NAMALWA (cell line): ENCODE results near the gene IL17B.
"Not testable (repeated sequence)": the region's sequence is repeated elsewhere in the genome, so short reads cannot be mapped to it uniquely, and the experiment has no call there.

ENCODE experiments used
- DNase-seq: peaks from one replicate; pipeline ENCODE4 v3.0.0-alpha.2; 2015; ENCODE audit warnings: low spot score

IL17B gene

DNA sequence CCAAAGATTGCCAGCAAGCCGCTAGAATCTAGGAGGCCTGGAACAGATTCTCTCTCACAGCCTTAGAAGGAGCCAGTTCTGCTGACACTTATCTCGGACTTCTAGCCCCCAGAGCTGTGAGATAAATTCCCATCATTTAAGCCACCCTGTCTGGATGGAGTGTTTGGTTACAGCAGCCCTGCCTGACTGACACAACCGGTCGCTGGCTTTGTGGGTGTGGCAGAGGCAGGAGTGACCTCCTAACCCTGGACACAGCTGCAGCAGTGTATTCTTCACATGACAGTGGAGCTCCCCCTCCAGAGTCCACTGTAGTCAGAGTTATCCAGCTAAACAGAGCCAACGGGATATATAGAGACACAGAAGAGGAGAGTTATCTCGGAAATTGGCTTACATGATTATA lies 21.2 kb upstream of the IL17B start:
- DNase-seq, result no peak

DNA sequence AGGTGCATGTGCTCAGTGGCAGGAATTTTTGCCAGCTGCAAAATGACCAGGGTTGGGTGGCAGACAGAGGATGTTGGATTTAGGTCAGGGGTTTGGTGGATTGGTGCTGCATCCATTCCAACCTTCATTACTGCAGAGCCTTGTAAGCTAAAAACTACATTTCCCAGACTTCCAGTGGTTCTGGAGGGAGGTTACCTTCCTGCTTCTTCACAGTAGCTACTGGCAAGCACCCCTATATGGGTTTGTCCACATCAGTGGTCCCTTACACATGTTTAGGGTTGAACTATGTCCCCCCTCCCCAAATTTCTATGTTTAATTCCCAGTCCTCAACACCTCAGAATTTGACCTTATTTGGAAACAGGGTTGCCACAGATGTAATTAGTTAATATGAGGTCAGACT lies 20.7 kb upstream of the IL17B start:
- DNase-seq, result no peak

DNA sequence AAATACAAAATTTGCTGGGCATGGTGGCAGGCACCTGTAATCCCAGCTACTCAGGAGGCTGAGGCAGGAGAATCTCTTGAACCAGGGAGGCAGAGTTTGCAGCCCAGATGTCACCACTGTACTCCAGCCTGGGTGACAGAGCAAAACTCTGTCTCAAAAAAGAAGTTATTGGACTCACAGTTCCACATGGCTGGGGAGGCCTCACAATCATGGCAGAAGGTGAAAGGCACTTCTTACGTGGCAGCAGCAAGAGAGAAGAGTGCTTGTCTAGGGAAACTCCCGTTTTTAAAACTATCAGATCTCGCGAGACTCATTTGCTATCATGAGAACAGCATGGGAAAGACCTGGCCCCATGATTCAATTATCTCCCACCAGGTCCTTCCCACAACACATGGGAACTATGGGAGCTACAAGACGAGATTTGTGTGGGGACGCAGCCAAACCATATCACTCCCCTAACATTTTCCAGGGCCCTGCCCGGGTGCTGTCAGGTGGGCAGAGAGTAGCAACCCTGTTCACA lies 19.7 kb upstream of the IL17B start:
- DNase-seq, result not testable (repeated sequence)

DNA sequence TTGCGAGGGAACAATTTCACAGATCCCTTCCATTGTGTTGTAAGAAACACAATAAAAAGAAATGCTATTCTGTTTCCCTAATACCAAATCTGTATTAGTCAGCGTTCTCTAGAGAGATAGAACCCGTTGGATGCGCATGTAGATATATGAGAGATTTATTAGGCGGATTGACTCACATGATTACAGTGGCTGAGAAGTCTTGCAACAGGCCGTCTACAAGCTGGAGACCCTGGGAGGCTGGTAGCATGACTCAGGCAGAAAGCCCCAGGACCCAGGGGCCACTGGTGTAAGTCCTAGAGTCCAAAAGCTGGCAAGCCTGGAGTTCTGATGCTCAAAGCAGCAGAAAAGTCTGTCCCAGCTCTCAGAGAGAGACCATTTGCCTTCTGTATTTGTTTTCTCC lies 18.4 kb upstream of the IL17B start:
- DNase-seq, result no peak

DNA sequence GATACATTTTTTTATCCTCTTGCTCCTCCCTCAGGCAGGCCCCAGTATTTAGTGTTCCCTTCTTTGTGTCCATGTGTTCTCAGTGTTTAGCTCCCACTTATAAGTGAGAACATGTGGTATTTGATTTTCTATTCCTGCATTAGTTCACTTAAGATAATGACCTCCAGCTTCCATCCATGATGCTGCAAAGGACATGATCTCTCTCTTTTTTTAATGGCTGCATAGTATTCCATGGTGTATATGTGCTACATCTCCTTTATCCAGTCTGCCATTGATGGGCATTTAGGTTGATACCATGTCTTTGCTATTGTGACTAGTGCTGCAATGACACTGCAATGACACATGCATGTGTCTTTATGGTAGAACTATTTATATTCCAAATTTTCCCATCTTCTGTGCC lies 15.9 kb upstream of the IL17B start:
- not testable (repeated sequence) for DNase-seq

GRCh38 chr5:149392718-149393117 lies 13.6 kb upstream of the IL17B start:
- no peak for DNase-seq

DNA sequence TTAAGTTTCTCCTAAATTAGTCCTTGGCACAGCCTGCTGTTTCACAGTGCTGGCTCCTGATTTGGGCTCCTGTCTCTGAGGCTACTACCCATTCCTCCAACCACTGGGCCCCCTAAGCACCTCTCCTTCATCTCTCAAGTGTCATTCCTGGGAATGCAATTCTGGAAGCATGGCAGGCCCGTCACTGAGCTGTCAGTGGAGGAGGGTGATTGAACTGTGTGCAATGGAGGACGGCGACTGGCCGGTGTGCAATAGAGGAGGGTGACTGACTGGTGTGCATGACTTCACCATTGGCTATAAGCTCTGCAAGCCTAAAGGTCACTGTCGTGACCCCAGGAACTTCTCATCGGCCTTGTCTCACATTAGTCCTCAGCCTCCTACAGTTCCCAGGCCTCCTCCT lies 12.4 kb upstream of the IL17B start:
- DNase-seq, result no peak

GRCh38 chr5:149391076-149391475 lies 12.0 kb upstream of the IL17B start:
- DNase-seq, result not testable (repeated sequence)

DNA sequence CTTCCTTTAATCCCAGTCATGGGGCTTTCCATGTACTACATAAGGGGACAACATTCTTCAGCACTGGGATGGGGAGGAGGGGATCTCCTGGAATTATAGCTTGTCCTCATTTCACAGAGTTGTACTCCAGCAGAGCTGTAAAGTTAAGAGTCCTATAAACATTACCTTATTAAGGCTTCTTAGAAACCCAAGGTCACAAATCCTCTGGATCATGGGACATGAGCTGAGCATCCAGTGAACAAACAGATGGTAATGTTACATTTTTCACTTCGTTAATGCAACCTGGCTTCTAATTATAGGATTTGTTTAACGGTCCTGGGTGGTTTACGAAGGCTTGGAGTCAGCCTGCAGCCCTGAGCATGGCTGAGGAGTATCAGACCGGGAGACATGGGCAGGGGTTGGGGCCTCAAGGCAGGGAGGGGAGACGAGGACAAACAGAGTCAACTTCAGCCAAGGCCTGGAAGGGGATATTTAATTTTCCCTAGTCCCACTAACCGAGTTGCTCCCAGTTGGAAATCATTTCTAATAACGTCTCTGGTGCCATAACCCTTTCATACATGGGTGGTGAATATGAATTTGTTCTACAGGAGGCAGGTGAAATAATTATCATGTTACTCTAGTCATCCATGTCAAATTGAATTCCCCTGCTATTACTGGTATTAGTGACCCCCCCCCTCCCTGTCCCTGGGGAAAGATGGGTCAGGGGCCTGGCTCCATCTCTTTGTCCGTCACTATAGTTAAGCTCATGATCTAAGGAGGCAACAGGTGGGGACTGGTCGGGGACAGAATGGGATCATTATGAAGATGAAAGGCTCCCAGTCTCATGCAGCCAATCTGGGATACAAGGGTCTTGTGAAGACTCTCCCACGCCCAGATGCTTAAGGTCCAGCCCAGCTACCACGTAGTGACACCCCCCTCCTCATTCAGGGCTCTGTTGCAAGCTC lies 10.7 kb upstream of the IL17B start:
- DNase-seq, result no peak

GRCh38 chr5:149388498-149389190 lies 9.6 kb upstream of the IL17B start:
- no peak for DNase-seq

GRCh38 chr5:149387982-149388381 lies 8.9 kb upstream of the IL17B start:
- no peak for DNase-seq

GRCh38 chr5:149387081-149387631 lies 8.1 kb upstream of the IL17B start:
- DNase-seq, result no peak

DNA sequence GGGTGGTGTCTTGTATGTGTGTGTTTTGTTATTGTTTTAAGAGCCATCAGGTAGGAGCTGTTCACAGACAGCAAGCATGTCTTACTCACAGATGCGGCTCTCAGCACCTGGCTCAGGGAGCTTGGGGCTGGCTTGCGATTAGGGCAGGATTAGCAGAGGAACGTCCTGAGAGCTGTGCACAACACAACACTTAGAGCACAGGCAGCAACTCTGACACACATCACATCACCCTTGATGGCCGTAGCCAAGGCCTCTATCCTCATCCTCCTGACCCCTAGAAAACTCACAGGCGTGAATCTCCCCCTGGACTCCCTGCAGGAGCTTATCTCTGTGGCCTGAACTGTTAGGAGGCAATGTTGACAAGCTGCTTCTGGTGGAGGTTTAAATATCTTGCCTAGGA lies 7.1 kb upstream of the IL17B start:
- no peak for DNase-seq

GRCh38 chr5:149383399-149383798 lies 4.3 kb upstream of the IL17B start:
- DNase-seq, result no peak

- DNase-seq, result no peak
These were observed 3.6 kb upstream of the IL17B start for GRCh38 chr5:149382517-149383220.

- peak; percentile 71 for DNase-seq
These were observed 2.9 kb upstream of the IL17B start for GRCh38 chr5:149381986-149382338.

- DNase-seq, result no peak
These were observed 2.3 kb upstream of the IL17B start for GRCh38 chr5:149381261-149381985.

- DNase-seq, result no peak
These were observed 1.5 kb upstream of the IL17B start for GRCh38 chr5:149380466-149381121.

DNA sequence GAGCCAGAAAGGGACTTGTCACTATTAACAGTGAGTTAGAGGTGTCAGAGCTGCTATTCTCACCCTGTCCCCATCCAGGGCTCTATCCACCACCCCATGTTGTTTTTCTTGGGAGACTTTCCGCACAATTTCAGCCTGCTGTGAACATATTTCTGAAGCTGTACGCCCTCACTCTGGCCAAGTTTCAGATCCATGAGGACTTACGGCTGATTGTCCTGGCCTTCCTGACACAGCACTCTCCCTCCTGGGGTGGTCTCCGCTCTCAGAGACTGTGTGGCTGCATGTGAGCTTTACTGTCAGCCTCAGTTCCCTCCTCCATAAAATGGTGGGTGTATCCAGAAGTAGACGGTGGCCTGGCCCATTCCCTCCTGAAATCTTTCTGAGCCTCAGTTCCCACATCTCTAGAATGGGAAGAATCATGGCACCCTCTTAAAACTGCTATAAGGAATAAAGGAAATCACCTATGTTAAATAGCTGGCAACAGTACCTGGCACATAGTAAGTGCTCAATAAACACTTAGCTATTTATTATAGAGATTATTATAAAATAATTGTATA lies 804 bp upstream of the IL17B start:
- DNase-seq, result no peak

DNA sequence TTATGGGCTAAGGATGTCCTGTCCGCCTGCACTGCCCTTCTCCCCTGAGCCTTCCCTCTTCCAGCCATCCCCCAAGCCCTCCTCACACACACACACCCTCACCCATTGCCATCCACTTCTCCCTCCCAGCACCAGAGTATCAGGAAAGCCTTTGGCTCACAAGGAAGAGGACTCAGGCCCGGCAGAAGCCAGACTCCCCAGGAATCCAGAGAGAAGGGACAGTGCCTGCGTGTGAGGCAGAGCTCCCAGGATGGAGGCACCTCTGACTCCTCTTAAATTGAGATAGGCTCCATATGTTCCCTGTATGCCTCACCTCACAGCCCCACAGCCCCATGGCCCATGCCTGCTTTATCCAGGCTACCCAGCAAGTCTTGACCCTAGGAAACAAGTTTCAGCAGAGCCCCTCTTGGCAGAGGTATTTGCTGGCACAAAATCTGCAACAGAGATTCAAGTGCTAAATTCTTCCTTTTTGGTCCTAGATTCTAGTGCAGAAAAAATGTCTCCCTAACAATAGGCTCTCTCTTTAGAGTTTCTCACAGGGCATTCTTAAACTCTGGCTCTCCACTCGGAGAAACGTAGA lies 761 bp downstream of the IL17B start:
- no peak for DNase-seq
